ENCODE data around the gene ZMYM4.
"Not testable (repeated sequence)": the region's sequence is repeated elsewhere in the genome, so short reads cannot be mapped to it uniquely, and the experiment has no call there.

The ZMYM4 gene

GRCh38 chr1:35268282-35269200 lies at the start of gene ZMYM4:
Gene ZMYM4 (plus strand): TSS chr1:35268709. CDS start chr1:35269047, 338 bp downstream.
- H3K36me3 Mint-ChIP-seq: no peaks in the 10 kb centered on the region
- peak within 1 kb of the TSS; percentile 82 for H3K27ac Mint-ChIP-seq
- no peaks in the 10 kb centered on the region for H3K9me3 Mint-ChIP-seq
- ATAC-seq: peak; percentile 95
- peaks cover 30% of the 10 kb centered on the region for H3K4me1 Mint-ChIP-seq
- peak within 1 kb of the TSS; percentile 80 for H3K4me3 Mint-ChIP-seq
- peaks cover 5% of the 10 kb centered on the region for H3K27me3 Mint-ChIP-seq

- Mint-ChIP-seq H3K9me3 (no peaks in the 10 kb centered on the region), H3K27ac (no peak overlapping the region), H3K27me3 (no peaks in the 10 kb centered on the region), H3K4me3 (no peak overlapping the region), H3K4me1 (no peaks in the 10 kb centered on the region), H3K36me3 (no peaks in the 10 kb centered on the region)
- ATAC-seq: no peak
Observed at GRCh38 chr1:35220976-35221375, 47.5 kb upstream of the ZMYM4 start.

- H3K4me3 Mint-ChIP-seq: no peak overlapping the region
- no peaks in the 10 kb centered on the region for H3K36me3 Mint-ChIP-seq
- H3K27ac Mint-ChIP-seq: no peak overlapping the region
- ATAC-seq: no peak
- no peaks in the 10 kb centered on the region for H3K9me3 Mint-ChIP-seq
- peaks cover 7% of the 10 kb centered on the region for H3K4me1 Mint-ChIP-seq
- no peaks in the 10 kb centered on the region for H3K27me3 Mint-ChIP-seq
Observed at GRCh38 chr1:35222322-35223083, 46.0 kb upstream of the ZMYM4 start.

- Mint-ChIP-seq H3K4me3 (no peak overlapping the region), H3K27me3 (no peaks in the 10 kb centered on the region), H3K4me1 (peaks cover 7% of the 10 kb centered on the region), H3K36me3 (no peaks in the 10 kb centered on the region), H3K9me3 (no peaks in the 10 kb centered on the region), H3K27ac (no peak overlapping the region)
- ATAC-seq: no peak
Observed at GRCh38 chr1:35223084-35223630, 45.4 kb upstream of the ZMYM4 start.

- peaks cover 17% of the 10 kb centered on the region for H3K4me1 Mint-ChIP-seq
- H3K4me3 Mint-ChIP-seq: no peak overlapping the region
- no peaks in the 10 kb centered on the region for H3K27me3 Mint-ChIP-seq
- ATAC-seq: no peak
- no peaks in the 10 kb centered on the region for H3K9me3 Mint-ChIP-seq
- H3K36me3 Mint-ChIP-seq: no peaks in the 10 kb centered on the region
- H3K27ac Mint-ChIP-seq: no peak overlapping the region
Observed at GRCh38 chr1:35226546-35226945, 42.0 kb upstream of the ZMYM4 start.

GRCh38 chr1:35229587-35230360 lies 38.7 kb upstream of the ZMYM4 start:
- no peaks in the 10 kb centered on the region for H3K27me3 Mint-ChIP-seq
- H3K36me3 Mint-ChIP-seq: no peaks in the 10 kb centered on the region
- peaks cover 17% of the 10 kb centered on the region for H3K4me1 Mint-ChIP-seq
- H3K9me3 Mint-ChIP-seq: no peaks in the 10 kb centered on the region
- H3K4me3 Mint-ChIP-seq: no peak overlapping the region
- ATAC-seq: no peak
- no peak overlapping the region for H3K27ac Mint-ChIP-seq

- Mint-ChIP-seq H3K9me3 (no peaks in the 10 kb centered on the region), H3K27me3 (peaks cover 3% of the 10 kb centered on the region), H3K4me3 (no peak overlapping the region), H3K36me3 (no peaks in the 10 kb centered on the region), H3K27ac (no peak overlapping the region), H3K4me1 (peaks cover 17% of the 10 kb centered on the region)
- no peak for ATAC-seq
Observed at GRCh38 chr1:35231287-35231686, 37.2 kb upstream of the ZMYM4 start.

- H3K27me3 Mint-ChIP-seq: peaks cover 13% of the 10 kb centered on the region
- H3K4me3 Mint-ChIP-seq, H3K4me1 Mint-ChIP-seq, H3K27ac Mint-ChIP-seq, H3K36me3 Mint-ChIP-seq, ATAC-seq, H3K9me3 Mint-ChIP-seq: not testable (repeated sequence)
Observed at GRCh38 chr1:35236772-35237171, 31.7 kb upstream of the ZMYM4 start.

- Mint-ChIP-seq H3K27me3 (no peaks in the 10 kb centered on the region), H3K4me1 (peaks cover 10% of the 10 kb centered on the region), H3K36me3 (no peaks in the 10 kb centered on the region), H3K9me3 (no peaks in the 10 kb centered on the region), H3K27ac (peak overlapping the region; percentile 33), H3K4me3 (no peak overlapping the region)
- ATAC-seq: peak; percentile 69
Observed at GRCh38 chr1:35243691-35244090, 24.8 kb upstream of the ZMYM4 start.

GRCh38 chr1:35247256-35247655 lies 21.3 kb upstream of the ZMYM4 start:
- no peaks in the 10 kb centered on the region for H3K9me3 Mint-ChIP-seq
- H3K4me1 Mint-ChIP-seq: peaks cover 10% of the 10 kb centered on the region
- H3K36me3 Mint-ChIP-seq: no peaks in the 10 kb centered on the region
- no peak for ATAC-seq
- H3K27me3 Mint-ChIP-seq: peaks cover 8% of the 10 kb centered on the region
- H3K4me3 Mint-ChIP-seq: no peak overlapping the region
- no peak overlapping the region for H3K27ac Mint-ChIP-seq

GRCh38 chr1:35253941-35254340 lies 14.6 kb upstream of the ZMYM4 start:
- H3K4me3 Mint-ChIP-seq: no peak overlapping the region
- no peak for ATAC-seq
- no peaks in the 10 kb centered on the region for H3K36me3 Mint-ChIP-seq
- peaks cover 17% of the 10 kb centered on the region for H3K27me3 Mint-ChIP-seq
- no peak overlapping the region for H3K27ac Mint-ChIP-seq
- no peaks in the 10 kb centered on the region for H3K9me3 Mint-ChIP-seq
- no peaks in the 10 kb centered on the region for H3K4me1 Mint-ChIP-seq

- no peaks in the 10 kb centered on the region for H3K4me1 Mint-ChIP-seq
- H3K4me3 Mint-ChIP-seq: no peak overlapping the region
- ATAC-seq: no peak
- H3K36me3 Mint-ChIP-seq: no peaks in the 10 kb centered on the region
- no peaks in the 10 kb centered on the region for H3K9me3 Mint-ChIP-seq
- H3K27me3 Mint-ChIP-seq: peaks cover 17% of the 10 kb centered on the region
- H3K27ac Mint-ChIP-seq: no peak overlapping the region
Observed at GRCh38 chr1:35255276-35255675, 13.2 kb upstream of the ZMYM4 start.

- Mint-ChIP-seq H3K4me3 (no peak overlapping the region), H3K4me1 (no peaks in the 10 kb centered on the region), H3K27ac (no peak overlapping the region), H3K36me3 (no peaks in the 10 kb centered on the region), H3K9me3 (no peaks in the 10 kb centered on the region), H3K27me3 (peaks cover 24% of the 10 kb centered on the region)
- no peak for ATAC-seq
Observed at GRCh38 chr1:35259561-35259960, 8.9 kb upstream of the ZMYM4 start.

GRCh38 chr1:35261412-35262120 lies 6.9 kb upstream of the ZMYM4 start:
- no peak for ATAC-seq
- H3K9me3 Mint-ChIP-seq: no peaks in the 10 kb centered on the region
- H3K27ac Mint-ChIP-seq: no peak overlapping the region
- no peak overlapping the region for H3K4me3 Mint-ChIP-seq
- peaks cover 24% of the 10 kb centered on the region for H3K27me3 Mint-ChIP-seq
- H3K36me3 Mint-ChIP-seq: no peaks in the 10 kb centered on the region
- H3K4me1 Mint-ChIP-seq: no peaks in the 10 kb centered on the region

Data from stimulated activated memory B cell treated with anti-CD40 and anti-IgM and Interleukin-4, amounts not matched to agents 10 μg/mL and 1 μg/mL and 100 μg/mL, for 72 hours (primary cell).